Caco-2 (cell line): ENCODE measurements around the gene BABAM1. TPM values are rescaled to one million over a fixed set of nuclear protein-coding genes. Genes with fewer than 3 reads are reported as not detected.

Experiments
- BruUV-seq: library from RNA; stranded (reverse); fragments of 400-500 nt; replicated peaks from 2 replicates; lab custom pipeline; 2021; lab: Mats Ljungman, UMichigan
- CTCF ChIA-PET: fragments of 300-600 bp; sonication (Branson Sonifier 250); formaldehyde crosslinking; loops from one replicate; lab custom pipeline; 2022; ENCODE audit warnings: antibody characterized with exemption; lab: Charles Lee
- POLR2A ChIA-PET: fragments of 300-600 bp; sonication (Branson Sonifier 250); formaldehyde crosslinking; loops from one replicate; lab custom pipeline; 2022; ENCODE audit warnings: antibody characterized with exemption; lab: Charles Lee
- DNase-seq, 2 experiments: peaks; one replicate each; pipeline versions ENCODE4 v3.0.0 to v3.0.0-alpha.2; 2020 to 2022
- H3K27me3 ChIP-seq: replicated peaks from 2 replicates; pipeline ENCODE4 v1.6.0; 2011; ENCODE audit warnings: low read length; ENCODE audit not compliant: control insufficient read depth, insufficient read depth
- H3K36me3 ChIP-seq: 2 replicates; pipeline ENCODE4 v1.5.1; 2011; ENCODE audit warnings: low read length; ENCODE audit not compliant: control insufficient read depth, insufficient read depth
- H3K4me1 ChIP-seq: fragments of 250-450 bp; sonication (Bioruptor Pico); 2 replicates; pipeline ENCODE4 v1.5.1; 2020; ENCODE audit warnings: mild to moderate bottlenecking
- H3K4me3 ChIP-seq: 2 replicates; pipeline ENCODE4 v1.5.1; 2011; ENCODE audit warnings: low read depth, mild to moderate bottlenecking, control low read depth, low read length
- H3K9me3 ChIP-seq: fragments of 250-450 bp; sonication (Bioruptor Pico); 2 replicates; pipeline ENCODE4 v1.5.1; 2020; ENCODE audit warnings: mild to moderate bottlenecking, moderate library complexity
- H3K27ac Mint-ChIP-seq: one replicate; pipeline ENCODE4 v1.8.0; 2022; ENCODE audit warnings: mixed read lengths; ENCODE audit not compliant: unreplicated experiment
- H3K27me3 Mint-ChIP-seq: one replicate; pipeline ENCODE4 v1.8.0; 2022; ENCODE audit warnings: mixed read lengths; ENCODE audit not compliant: insufficient read depth, unreplicated experiment
- H3K36me3 Mint-ChIP-seq: one replicate; pipeline ENCODE4 v1.8.0; 2022; ENCODE audit warnings: mild to moderate bottlenecking, mixed read lengths; ENCODE audit not compliant: insufficient read depth, unreplicated experiment
- H3K4me1 Mint-ChIP-seq: one replicate; pipeline ENCODE4 v1.8.0; 2022; ENCODE audit warnings: low read depth, mixed read lengths; ENCODE audit not compliant: unreplicated experiment
- H3K4me3 Mint-ChIP-seq: one replicate; pipeline ENCODE4 v1.8.0; 2022; ENCODE audit warnings: mild to moderate bottlenecking, moderate library complexity, mixed read lengths; ENCODE audit not compliant: unreplicated experiment
- H3K9me3 Mint-ChIP-seq: one replicate; pipeline ENCODE4 v1.8.0; 2022; ENCODE audit warnings: mixed read lengths; ENCODE audit not compliant: unreplicated experiment
- CTCF ChIP-seq, 2 experiments: fragments of 200-600 bp in 1 of 2; IDR thresholded peaks; 1 replicate in 1 of 2; 2 replicates in 1 of 2; pipeline versions ENCODE4 v1.5.1 to v1.8.0; 2011 to 2022; ENCODE audit warnings: antibody characterized with exemption in 1 of 2, control low read depth in 1 of 2, inconsistent platforms in 1 of 2, low read depth in 1 of 2, low read length in 1 of 2, mild to moderate bottlenecking in 1 of 2, moderate library complexity in 1 of 2; ENCODE audit not compliant: insufficient read depth in 1 of 2, severe bottlenecking in 1 of 2, unreplicated experiment in 1 of 2
- intact Hi-C: fragments of 100-400 bp; cut with micrococcal nuclease; formaldehyde crosslinking; loops from one replicate; pipeline ENCODE4 v1.10.0; 2022; ENCODE audit not compliant: unreplicated experiment
- total RNA-seq: library from RNA; stranded (reverse); gene quantifications from 2 replicates; pipeline ENCODE4 v1.2.3, GENCODE V29; 2022

BABAM1 gene
- total RNA-seq, 1 experiment from 2014 or later = 91.7 TPM

- TF ChIP-seq CTCF (IDR thresholded peaks at IDR 0.05; ENCODE audit: insufficient read depth in 1 of 2, low read depth in 1 of 2, low read length in 1 of 2, severe bottlenecking in 1 of 2, unreplicated experiment in 1 of 2) = no peak
- no peaks in the 10 kb centered on the region for H3K9me3 Mint-ChIP-seq
- intact Hi-C loops = no loop called here
- DNase-seq = no peak
- H3K36me3 ChIP-seq = peaks cover 2% of the 10 kb centered on the region
- no peaks in the 10 kb centered on the region; the same call in 1 of the 2 replicates for H3K9me3 ChIP-seq
- CTCF ChIA-PET = no interaction called here
- peaks cover 2% of the 10 kb centered on the region; the same call in 1 of the 2 replicates for H3K4me1 ChIP-seq
- POLR2A ChIA-PET = interaction anchor here (0.7 kb wide), 1 partner anchor 19 kb away, joined by 3 read pairs; the partner anchor contains the start of gene USE1
- H3K27me3 Mint-ChIP-seq = no peaks in the 10 kb centered on the region
- no peak overlapping the region for H3K4me3 ChIP-seq
- peaks cover 78% of the 10 kb centered on the region for H3K36me3 Mint-ChIP-seq
- H3K27ac Mint-ChIP-seq = no peak overlapping the region
- no TSS peak for BruUV-seq
- H3K27me3 ChIP-seq = no peaks in the 10 kb centered on the region
- peaks cover 1% of the 10 kb centered on the region for H3K4me1 Mint-ChIP-seq
- no peak overlapping the region for H3K4me3 Mint-ChIP-seq
Observed at GRCh38 chr19:17234911-17235299, 32.3 kb upstream of the BABAM1 start.

GRCh38 chr19:17235300-17235970 lies 31.8 kb upstream of the BABAM1 start:
- H3K9me3 Mint-ChIP-seq = no peaks in the 10 kb centered on the region
- peaks cover 8% of the 10 kb centered on the region for H3K4me1 ChIP-seq
- H3K4me1 Mint-ChIP-seq = peaks cover 7% of the 10 kb centered on the region
- no peaks in the 10 kb centered on the region for H3K27me3 Mint-ChIP-seq
- no peak for DNase-seq
- no peak overlapping the region for H3K27ac Mint-ChIP-seq
- H3K27me3 ChIP-seq = no peaks in the 10 kb centered on the region
- H3K36me3 ChIP-seq = peaks cover 2% of the 10 kb centered on the region
- H3K4me3 Mint-ChIP-seq = no peak overlapping the region
- ChIA-PET CTCF (no interaction called here), POLR2A (no interaction called here)
- intact Hi-C loops = no loop called here
- no peak overlapping the region for H3K4me3 ChIP-seq
- no TSS peak for BruUV-seq
- H3K36me3 Mint-ChIP-seq = peaks cover 78% of the 10 kb centered on the region
- TF ChIP-seq CTCF (IDR thresholded peaks at IDR 0.05; ENCODE audit: insufficient read depth in 1 of 2, low read depth in 1 of 2, low read length in 1 of 2, severe bottlenecking in 1 of 2, unreplicated experiment in 1 of 2) = no peak
- no peaks in the 10 kb centered on the region; the same call in 1 of the 2 replicates for H3K9me3 ChIP-seq

- Histone ChIP-seq H3K27me3 (no peaks in the 10 kb centered on the region), H3K4me1 (peaks cover 15% of the 10 kb centered on the region), H3K36me3 (peaks cover 2% of the 10 kb centered on the region), H3K4me3 (no peak overlapping the region), H3K9me3 (no peaks in the 10 kb centered on the region; the same call in 1 of the 2 replicates)
- BruUV-seq = no TSS peak
- Mint-ChIP-seq H3K4me1 (peaks cover 13% of the 10 kb centered on the region), H3K9me3 (no peaks in the 10 kb centered on the region), H3K36me3 (peaks cover 78% of the 10 kb centered on the region), H3K27ac (no peak overlapping the region), H3K4me3 (no peak overlapping the region), H3K27me3 (no peaks in the 10 kb centered on the region)
- TF ChIP-seq CTCF (IDR thresholded peaks at IDR 0.05; ENCODE audit: insufficient read depth in 1 of 2, low read depth in 1 of 2, low read length in 1 of 2, severe bottlenecking in 1 of 2, unreplicated experiment in 1 of 2) = no peak
- intact Hi-C loops = no loop called here
- CTCF ChIA-PET = no interaction called here
- POLR2A ChIA-PET = no interaction called here
- DNase-seq = no peak
Observed at GRCh38 chr19:17235971-17236777, 31.1 kb upstream of the BABAM1 start.
